GM12865 (cell line): ENCODE data around the gene TWF2.
"Not testable (repeated sequence)": the region's sequence is repeated elsewhere in the genome, so short reads cannot be mapped to it uniquely, and the experiment has no call there.

ENCODE experiments used
- DNase-seq: peaks from one replicate; pipeline ENCODE4 v3.0.0; 2010; ENCODE audit warnings: low read depth
- H3K4me3 ChIP-seq: 2 replicates; pipeline ENCODE4 v1.5.1; 2011; ENCODE audit warnings: mild to moderate bottlenecking, low read depth, low read length, control low read depth
- TF ChIP-seq, protein P1 (sequence below): IDR thresholded peaks from 2 replicates; pipeline ENCODE4 v1.5.1; 2011; ENCODE audit warnings: low read length, control low read depth, low read depth, inconsistent platforms; ENCODE audit not compliant: insufficient read depth; ENCODE audit errors: missing control alignments

TWF2 gene

GRCh38 chr3:52279596-52279995 is 40.6 kb upstream of the TWF2 start:
- DNase-seq, result no peak
- TF ChIP-seq, protein P1, sequence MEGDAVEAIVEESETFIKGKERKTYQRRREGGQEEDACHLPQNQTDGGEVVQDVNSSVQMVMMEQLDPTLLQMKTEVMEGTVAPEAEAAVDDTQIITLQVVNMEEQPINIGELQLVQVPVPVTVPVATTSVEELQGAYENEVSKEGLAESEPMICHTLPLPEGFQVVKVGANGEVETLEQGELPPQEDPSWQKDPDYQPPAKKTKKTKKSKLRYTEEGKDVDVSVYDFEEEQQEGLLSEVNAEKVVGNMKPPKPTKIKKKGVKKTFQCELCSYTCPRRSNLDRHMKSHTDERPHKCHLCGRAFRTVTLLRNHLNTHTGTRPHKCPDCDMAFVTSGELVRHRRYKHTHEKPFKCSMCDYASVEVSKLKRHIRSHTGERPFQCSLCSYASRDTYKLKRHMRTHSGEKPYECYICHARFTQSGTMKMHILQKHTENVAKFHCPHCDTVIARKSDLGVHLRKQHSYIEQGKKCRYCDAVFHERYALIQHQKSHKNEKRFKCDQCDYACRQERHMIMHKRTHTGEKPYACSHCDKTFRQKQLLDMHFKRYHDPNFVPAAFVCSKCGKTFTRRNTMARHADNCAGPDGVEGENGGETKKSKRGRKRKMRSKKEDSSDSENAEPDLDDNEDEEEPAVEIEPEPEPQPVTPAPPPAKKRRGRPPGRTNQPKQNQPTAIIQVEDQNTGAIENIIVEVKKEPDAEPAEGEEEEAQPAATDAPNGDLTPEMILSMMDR, result no peak
- H3K4me3 ChIP-seq, result peak overlapping the region; percentile 81

- TF ChIP-seq, protein P1, result peak; percentile 46
- H3K4me3 ChIP-seq, result peak within 1 kb of the TSS; percentile 81
- peak; percentile 97 for DNase-seq
Measured at GRCh38 chr3:52278510-52279069, 39.6 kb upstream of the TWF2 start, which contains the start of gene WDR82. Gene WDR82 (minus strand): TSS chr3:52278649. CDS start chr3:52278361, 288 bp downstream.

DNA sequence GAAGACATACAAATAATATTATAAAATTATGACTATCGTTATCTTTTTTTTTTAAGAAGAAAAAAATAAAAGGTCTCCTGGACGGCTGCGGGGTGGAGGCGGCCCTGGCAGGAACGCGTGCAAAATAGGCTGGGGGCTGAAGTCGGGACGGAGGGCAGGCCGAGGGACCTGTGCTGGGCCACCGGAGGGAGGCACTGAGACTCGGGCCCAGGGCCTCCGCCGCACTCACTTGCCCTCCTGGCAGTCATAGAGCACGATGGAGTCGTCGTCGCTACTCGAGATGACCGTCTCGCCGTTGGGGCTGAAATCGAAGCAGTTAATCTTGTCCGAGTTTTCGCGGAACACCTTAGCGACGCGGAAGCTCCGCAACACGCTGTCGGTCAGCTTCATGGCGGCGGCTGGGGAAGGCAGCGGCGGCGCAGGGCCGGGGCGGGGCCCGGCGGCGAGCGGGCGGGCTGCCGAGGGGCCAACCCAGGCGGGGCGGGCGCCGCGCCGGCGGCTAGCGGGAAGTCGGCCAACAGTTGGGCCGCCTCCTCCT is 39.1 kb upstream of the TWF2 start:
- DNase-seq, result peak; percentile 70
- H3K4me3 ChIP-seq, result peak overlapping the region; percentile 78
- TF ChIP-seq, protein P1, result peak; percentile 25

DNA sequence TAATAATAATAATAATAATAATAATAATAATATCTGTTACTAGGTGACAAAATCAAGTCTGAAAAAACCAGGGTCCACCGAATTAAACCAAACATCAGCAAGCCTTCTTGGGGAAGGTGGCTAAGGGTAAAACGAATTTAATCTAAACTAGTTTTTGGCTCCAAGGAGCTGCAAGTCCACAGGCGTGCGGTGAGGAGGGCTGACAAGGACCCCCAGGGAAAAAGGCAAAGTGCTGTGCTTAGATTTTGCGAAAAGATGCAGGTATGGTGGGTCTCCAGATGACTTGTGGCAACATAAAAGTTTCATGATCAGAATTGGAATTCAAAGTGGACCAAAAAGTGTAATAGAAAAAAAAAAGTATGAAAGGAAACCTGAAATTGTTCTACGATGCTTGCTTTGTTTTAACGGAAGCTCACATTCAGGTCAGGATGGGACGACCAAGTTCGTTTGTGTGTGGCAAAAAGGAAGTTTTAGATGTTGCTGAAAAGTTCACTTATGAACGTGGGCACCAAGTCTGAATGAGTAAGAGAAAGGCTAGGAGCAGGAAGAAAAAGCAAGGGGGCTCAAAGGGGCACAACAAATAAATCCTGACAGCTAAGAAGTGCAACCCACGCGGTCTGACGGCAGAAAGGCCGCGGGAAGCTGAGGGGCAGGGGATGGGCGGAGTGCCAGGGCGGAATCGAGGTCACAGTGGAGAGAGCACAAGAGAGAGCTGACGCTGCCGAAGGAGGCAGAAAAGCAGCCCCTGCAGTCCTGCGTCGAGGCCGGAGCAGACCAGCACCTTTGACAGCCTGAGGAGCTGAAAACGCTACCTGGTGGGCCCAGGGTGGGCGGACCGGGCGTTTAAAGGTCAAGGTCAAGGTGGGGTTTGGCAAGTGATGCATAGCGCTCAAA is 38.4 kb upstream of the TWF2 start:
- H3K4me3 ChIP-seq, result peak overlapping the region; percentile 78
- peak; percentile 84 for DNase-seq
- TF ChIP-seq, protein P1, result no peak

- not testable (repeated sequence) for H3K4me3 ChIP-seq, DNase-seq
Measured at GRCh38 chr3:52274781-52275180, 35.8 kb upstream of the TWF2 start.

GRCh38 chr3:52272831-52273230 is 33.9 kb upstream of the TWF2 start:
- no peak for DNase-seq
- TF ChIP-seq, protein P1, result no peak
- H3K4me3 ChIP-seq, result no peak overlapping the region

- not testable (repeated sequence) for H3K4me3 ChIP-seq, DNase-seq
Measured at GRCh38 chr3:52272172-52272571, 33.2 kb upstream of the TWF2 start.
